ENCODE results near the gene DSCAML1. TPM values are rescaled to one million over a fixed set of nuclear protein-coding genes. Genes with fewer than 3 reads are reported as not detected.
"Not testable (repeated sequence)": the region's sequence is repeated elsewhere in the genome, so short reads cannot be mapped to it uniquely, and the experiment has no call there.

DSCAML1 gene
- total RNA-seq, 2 experiments from 2014 or later = 1.4 to 3.1 TPM

DNA sequence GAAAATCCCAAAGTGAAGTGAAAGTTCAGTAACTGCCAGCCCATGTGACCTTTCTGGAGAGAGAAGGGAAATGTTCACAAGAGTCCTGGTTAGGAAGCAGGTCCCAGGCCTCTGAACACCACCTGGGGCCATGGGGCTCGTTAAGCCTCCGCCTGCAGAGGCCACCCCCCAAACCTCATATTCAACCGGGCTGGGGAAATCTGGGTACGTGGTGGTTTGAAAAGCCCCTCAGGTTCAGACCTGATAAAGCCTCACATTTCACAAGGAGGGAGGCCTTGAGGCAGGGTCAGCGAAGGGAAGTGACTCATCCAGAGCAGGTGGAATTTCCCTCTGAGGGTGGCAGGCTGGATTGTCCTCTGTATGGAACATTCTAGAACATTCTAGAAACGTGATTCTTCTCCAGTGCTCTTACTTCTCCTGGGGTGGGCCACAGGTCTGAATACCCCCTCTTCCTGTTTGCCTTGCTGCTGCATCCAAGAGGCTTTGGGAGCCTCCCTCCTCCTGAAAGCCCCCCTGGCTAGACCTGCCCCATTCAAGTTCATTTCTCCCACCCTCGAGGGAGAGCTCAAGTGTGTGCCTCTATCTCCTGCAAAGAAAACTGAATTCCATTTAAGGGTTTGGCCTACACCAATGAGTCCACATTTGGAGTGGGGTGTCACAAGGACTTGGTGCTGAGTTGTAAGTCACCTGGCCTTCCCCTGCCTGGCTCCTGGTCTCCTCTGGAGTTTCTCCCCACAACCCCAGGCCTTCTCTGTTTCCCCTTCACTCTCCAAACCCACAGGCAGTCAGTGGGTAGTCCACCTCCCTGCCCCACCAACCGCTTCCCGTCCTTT, 21.2 kb upstream of the DSCAML1 start:
- Mint-ChIP-seq H3K36me3 (no peaks in the 10 kb centered on the region), H3K9me3 (no peaks in the 10 kb centered on the region), H3K27ac (peak overlapping the region; percentile 98), H3K4me3 (peak overlapping the region; percentile 79), H3K27me3 (no peaks in the 10 kb centered on the region), H3K4me1 (peaks cover 58% of the 10 kb centered on the region)
- peak; percentile 2 for ATAC-seq (ENCODE audit: low read depth)
- POLR2A ChIA-PET = interaction anchor here (1.0 to 2.9 kb wide), 6 partner anchors 9 to 184 kb away, joined by 5 to 29 read pairs (median 6); no protein-coding TSS in a partner anchor
- peak; percentile 58 for DNase-seq

DNA sequence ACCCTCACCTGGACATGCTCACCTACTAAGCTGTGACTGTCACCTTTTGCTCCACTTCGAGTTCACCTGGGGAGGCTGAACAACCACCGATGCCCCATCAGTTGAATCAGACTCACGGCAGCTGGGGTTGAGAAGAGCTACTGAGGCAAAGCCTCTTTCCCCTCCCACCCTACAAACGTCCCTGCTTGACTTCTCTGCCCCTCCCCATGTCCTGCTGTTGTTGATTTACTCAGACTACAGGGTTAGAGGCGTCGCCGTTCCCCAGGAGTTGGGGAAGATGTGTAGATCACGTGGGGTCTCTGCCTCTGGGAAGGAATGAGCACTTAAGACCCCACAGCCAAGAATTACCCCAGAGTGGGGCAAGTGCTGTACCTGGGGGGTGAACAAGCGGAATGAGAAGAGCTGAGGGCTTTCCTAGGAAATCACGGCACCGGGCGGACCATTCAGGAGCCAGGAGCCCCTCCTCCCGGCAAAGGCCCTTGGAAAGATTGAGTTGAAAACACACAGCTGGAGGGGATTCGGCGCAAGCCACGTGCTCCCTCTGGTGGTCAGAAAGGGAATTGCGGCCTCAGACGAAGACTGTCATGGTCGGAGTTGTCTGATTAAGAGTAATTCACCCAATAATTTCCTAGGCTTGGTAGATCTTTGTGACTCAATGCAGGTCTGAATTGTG, 20.5 kb upstream of the DSCAML1 start:
- no peaks in the 10 kb centered on the region for H3K9me3 Mint-ChIP-seq
- ATAC-seq (ENCODE audit: low read depth) = peak; percentile 27
- no peaks in the 10 kb centered on the region for H3K27me3 Mint-ChIP-seq
- H3K27ac Mint-ChIP-seq = peak overlapping the region; percentile 98
- POLR2A ChIA-PET = interaction anchor here (0.8 to 2.9 kb wide), 7 partner anchors 8 to 184 kb away, joined by 3 to 29 read pairs (median 5); no protein-coding TSS in a partner anchor
- H3K36me3 Mint-ChIP-seq = no peaks in the 10 kb centered on the region
- peaks cover 57% of the 10 kb centered on the region for H3K4me1 Mint-ChIP-seq
- peak; percentile 88 for DNase-seq
- H3K4me3 Mint-ChIP-seq = peak overlapping the region; percentile 79

DNA sequence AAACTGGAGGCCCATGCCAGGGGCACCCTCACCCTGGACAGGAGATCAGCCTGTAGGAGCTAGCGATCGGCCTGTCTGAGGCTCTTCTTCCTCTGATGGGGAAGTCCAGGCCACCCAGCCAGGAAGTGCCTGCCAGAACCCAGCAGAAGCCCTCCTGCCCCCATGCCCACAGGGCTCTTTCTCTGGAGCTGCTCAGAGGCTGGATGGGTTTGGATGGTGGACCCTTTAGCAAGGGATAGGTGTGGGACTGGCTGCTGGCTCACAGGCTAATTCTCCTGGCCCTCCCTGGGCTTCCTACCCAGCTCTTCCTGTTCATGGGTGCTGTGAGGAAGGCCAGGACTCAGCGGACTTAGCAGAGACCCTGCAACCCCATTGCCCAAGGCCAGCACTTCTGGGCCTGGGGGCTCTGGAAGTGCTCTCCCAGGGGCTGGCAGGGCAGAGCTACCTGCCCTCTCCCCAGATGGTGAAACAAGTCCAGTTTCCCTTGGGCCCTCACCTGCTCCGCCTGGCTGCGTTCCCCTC, 19.9 kb upstream of the DSCAML1 start:
- POLR2A ChIA-PET = interaction anchor here (0.8 to 2.9 kb wide), 6 partner anchors 8 to 185 kb away, joined by 3 to 29 read pairs (median 6); no protein-coding TSS in a partner anchor
- Mint-ChIP-seq H3K4me3 (peak overlapping the region; percentile 79), H3K9me3 (no peaks in the 10 kb centered on the region), H3K36me3 (no peaks in the 10 kb centered on the region), H3K27me3 (no peaks in the 10 kb centered on the region), H3K4me1 (peaks cover 53% of the 10 kb centered on the region), H3K27ac (peak overlapping the region; percentile 98)
- no peak for DNase-seq
- no peak for ATAC-seq (ENCODE audit: low read depth)

DNA sequence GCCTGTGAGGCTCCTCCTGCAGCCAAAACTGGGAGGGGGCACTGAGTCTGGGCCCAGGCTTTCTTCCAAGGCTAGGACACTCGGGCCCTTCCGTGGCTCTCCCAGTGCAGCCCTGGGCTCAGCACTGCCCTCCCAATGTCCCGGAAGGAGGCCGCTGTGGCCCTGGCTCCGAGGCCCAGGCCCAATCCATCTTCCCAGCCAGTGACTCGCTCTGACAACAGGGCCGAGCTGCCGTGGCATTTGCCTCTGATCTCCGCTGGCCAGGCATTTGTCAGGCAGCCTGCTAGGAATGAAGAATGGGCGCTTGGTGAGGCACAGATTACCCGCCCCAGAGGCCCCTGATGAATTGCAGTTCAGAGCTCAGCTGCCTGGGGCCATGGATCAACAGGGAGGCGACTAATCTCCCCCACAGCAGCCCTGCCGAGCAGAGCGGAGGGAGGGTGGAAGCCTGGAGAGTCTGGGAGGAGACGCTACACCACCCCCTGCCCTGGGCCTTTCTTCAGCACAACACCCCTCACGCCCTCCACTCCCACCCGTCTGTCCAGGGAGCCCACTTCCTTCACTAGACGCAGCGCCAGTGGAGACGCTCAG, 19.2 kb upstream of the DSCAML1 start:
- Mint-ChIP-seq H3K27ac (peak overlapping the region; percentile 98), H3K4me1 (peaks cover 50% of the 10 kb centered on the region), H3K36me3 (no peaks in the 10 kb centered on the region), H3K9me3 (no peaks in the 10 kb centered on the region), H3K4me3 (peak overlapping the region; percentile 84), H3K27me3 (no peaks in the 10 kb centered on the region)
- no peak for ATAC-seq (ENCODE audit: low read depth)
- DNase-seq = no peak
- POLR2A ChIA-PET = interaction anchor here (0.7 to 2.9 kb wide), 10 partner anchors 8 to 355 kb away, joined by 3 to 29 read pairs (median 5); partner anchors contain the start of gene FXYD2

DNA sequence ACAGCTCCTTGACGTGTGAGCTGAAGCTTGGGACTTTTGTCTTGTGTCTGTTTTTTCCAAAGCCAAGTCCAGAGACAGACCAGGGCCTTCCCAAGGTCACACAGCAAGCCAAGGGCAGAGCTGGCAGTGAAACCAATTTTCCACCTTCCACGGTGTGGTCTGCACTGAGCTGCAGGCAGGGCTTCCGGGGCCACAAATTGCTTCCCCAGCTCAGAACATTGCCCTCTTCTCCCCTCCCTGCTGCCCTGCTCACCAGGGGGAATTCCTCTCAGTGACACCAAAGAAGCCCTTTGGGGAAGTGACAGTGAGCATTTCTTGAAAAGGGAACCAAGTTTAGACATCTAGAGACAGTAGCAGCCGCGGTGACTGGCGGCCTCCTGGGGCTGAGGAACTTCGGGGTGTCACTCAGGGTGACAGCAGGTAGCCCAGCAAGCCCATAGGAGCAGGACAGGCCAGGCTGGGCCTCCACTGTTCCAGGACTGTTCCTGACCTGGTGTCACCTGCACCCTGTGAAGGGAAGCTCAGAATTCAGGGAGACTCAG, 18.3 kb upstream of the DSCAML1 start:
- ATAC-seq (ENCODE audit: low read depth) (peak; percentile 73), DNase-seq (peak; percentile 65)
- Mint-ChIP-seq H3K36me3 (no peaks in the 10 kb centered on the region), H3K4me3 (peak overlapping the region; percentile 84), H3K27ac (peak overlapping the region; percentile 98), H3K4me1 (peaks cover 50% of the 10 kb centered on the region), H3K27me3 (no peaks in the 10 kb centered on the region), H3K9me3 (no peaks in the 10 kb centered on the region)
- POLR2A ChIA-PET = interaction anchor here (0.7 to 2.7 kb wide), 11 partner anchors 9 to 356 kb away, joined by 3 to 10 read pairs (median 4); partner anchors contain the start of gene FXYD2

DNA sequence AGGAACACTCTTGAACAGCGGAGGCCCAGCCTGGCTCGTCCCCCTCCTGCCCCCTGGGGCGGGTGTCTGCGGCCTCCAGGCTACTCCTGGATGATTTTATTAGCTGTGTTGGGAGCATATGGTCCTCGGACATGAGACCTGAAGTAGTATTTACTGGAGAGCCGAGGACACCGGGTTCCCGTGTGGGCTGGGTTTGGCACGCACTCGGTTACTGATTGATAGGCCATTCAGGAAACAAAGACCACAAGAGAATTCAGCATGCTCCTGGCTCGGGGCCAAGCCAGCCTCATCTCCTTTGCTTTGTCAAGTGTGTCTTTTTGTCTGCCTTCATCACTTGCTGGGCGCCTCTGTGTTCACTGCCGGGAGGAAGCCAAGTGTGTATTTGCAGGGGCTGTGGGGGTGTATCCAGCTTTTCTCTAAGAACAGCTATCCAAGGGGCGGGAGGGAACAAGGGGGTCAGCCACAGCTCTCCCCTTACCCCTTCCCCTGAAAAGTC, 17.8 kb upstream of the DSCAML1 start:
- no peaks in the 10 kb centered on the region for H3K36me3 Mint-ChIP-seq
- H3K4me1 Mint-ChIP-seq = peaks cover 50% of the 10 kb centered on the region
- H3K9me3 Mint-ChIP-seq = no peaks in the 10 kb centered on the region
- ATAC-seq (ENCODE audit: low read depth) (peak; percentile 63), DNase-seq (peak; percentile 85)
- peak overlapping the region; percentile 98 for H3K27ac Mint-ChIP-seq
- H3K27me3 Mint-ChIP-seq = no peaks in the 10 kb centered on the region
- H3K4me3 Mint-ChIP-seq = peak overlapping the region; percentile 84
- POLR2A ChIA-PET = interaction anchor here (0.7 to 2.7 kb wide), 8 partner anchors 10 to 238 kb away, joined by 3 to 10 read pairs (median 6); partner anchors contain the start of gene FXYD2

DNA sequence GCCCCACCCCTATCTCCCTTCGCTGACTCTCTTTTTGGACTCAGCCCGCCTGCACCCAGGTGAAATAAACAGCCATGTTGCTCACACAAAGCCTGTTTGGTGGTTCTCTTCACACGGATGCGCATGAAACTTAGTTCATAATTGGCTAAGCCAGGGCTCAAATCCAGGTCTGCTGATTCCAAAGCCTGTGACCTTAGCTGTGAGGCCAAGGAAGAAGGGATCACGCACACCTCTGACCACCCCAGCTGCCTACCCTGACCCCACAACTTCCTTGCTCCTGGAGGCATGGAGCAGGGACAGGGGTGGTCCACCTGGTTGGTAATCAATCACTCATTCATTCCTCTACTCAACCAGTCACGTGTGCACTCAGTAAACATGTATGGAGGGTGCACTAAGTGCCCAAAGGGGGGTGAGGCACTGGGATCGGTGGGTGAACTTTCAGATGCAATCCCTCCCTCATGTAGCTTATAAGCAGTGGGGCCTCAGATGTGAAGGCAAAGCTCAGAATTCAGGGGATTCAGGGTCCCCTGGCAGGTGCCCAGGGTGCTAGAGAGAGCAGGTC, 17.3 kb upstream of the DSCAML1 start:
- no peak for DNase-seq
- POLR2A ChIA-PET = interaction anchor here (0.6 to 2.7 kb wide), 5 partner anchors 14 to 187 kb away, joined by 3 to 10 read pairs (median 3); no protein-coding TSS in a partner anchor
- H3K27ac Mint-ChIP-seq = peak overlapping the region; percentile 98
- H3K9me3 Mint-ChIP-seq = no peaks in the 10 kb centered on the region
- peak overlapping the region; percentile 84 for H3K4me3 Mint-ChIP-seq
- H3K36me3 Mint-ChIP-seq = no peaks in the 10 kb centered on the region
- peaks cover 54% of the 10 kb centered on the region for H3K4me1 Mint-ChIP-seq
- no peak for ATAC-seq (ENCODE audit: low read depth)
- H3K27me3 Mint-ChIP-seq = no peaks in the 10 kb centered on the region

DNA sequence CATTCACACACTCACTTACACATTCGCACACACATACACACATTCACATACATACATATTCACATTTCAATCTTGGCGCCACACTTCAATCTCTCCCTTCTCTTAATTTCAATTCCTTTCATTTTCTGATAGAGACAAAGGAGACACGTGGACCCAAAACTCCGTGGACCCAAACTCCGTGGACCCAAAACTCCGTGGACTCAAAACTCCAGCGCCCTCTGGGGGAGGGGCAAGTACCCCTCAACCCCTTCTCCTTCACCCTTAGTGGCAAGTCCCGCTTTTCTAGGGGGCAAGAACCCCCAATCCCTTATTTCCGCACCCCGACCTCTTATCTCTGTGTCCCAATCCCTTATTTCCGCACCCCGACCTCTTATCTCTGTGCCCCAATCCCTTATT, 13.0 kb upstream of the DSCAML1 start:
- ATAC-seq (ENCODE audit: low read depth); DNase-seq; H3K27me3 Mint-ChIP-seq; H3K36me3 Mint-ChIP-seq; H3K9me3 Mint-ChIP-seq: not testable (repeated sequence)
- Mint-ChIP-seq H3K4me1 (peaks cover 33% of the 10 kb centered on the region), H3K4me3 (peak overlapping the region; percentile 2), H3K27ac (peak overlapping the region; percentile 42)
- POLR2A ChIA-PET = interaction anchor here (1.2 kb wide), 1 partner anchor 13 kb away, joined by 4 read pairs; no protein-coding TSS in a partner anchor

DNA sequence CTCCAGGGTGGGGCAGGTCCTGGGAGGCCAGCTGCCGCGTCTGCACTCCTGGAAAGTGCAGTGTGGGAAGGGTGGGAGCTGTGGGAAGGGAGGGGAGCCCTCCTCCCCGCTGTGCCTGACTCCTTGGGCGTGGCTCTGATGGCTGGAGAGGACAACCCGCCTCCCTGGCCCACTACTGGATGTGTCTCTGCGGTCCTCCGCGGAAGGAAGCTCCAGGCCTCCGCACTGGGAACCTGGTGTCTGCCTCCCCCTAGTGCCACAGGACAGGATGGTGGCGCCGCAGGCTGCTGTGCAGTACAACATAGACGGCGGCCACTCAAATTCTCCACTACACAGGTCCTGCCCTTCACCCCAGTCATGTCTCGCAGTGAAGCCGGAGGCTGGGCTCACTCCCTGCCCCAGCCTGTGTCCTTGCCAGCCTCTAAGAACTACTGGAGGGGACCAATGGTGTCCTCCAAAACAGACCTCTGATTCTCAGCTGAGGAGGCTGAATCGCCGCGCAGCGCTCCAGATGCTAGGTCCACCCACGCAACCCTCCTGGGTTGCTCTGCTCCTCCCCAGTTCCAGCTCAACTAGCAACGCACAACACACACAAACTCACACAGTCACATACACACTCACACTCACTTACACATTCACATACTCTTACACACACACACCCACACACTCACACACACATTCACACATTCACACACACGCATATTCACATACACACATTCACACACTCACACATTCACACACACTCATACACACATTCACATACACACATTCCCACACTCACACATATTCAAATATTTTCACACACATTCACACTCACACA, 12.4 kb upstream of the DSCAML1 start:
- peak; percentile 92 for ATAC-seq (ENCODE audit: low read depth)
- H3K27ac Mint-ChIP-seq = peak overlapping the region; percentile 42
- POLR2A ChIA-PET = interaction anchor here (1.0 to 1.4 kb wide), 3 partner anchors 8 to 244 kb away, joined by 4 to 6 read pairs (median 6); no protein-coding TSS in a partner anchor
- peak overlapping the region; percentile 2 for H3K4me3 Mint-ChIP-seq
- no peaks in the 10 kb centered on the region for H3K9me3 Mint-ChIP-seq
- no peaks in the 10 kb centered on the region for H3K27me3 Mint-ChIP-seq
- H3K36me3 Mint-ChIP-seq = no peaks in the 10 kb centered on the region
- H3K4me1 Mint-ChIP-seq = peaks cover 26% of the 10 kb centered on the region
- peak; percentile 69 for DNase-seq

DNA sequence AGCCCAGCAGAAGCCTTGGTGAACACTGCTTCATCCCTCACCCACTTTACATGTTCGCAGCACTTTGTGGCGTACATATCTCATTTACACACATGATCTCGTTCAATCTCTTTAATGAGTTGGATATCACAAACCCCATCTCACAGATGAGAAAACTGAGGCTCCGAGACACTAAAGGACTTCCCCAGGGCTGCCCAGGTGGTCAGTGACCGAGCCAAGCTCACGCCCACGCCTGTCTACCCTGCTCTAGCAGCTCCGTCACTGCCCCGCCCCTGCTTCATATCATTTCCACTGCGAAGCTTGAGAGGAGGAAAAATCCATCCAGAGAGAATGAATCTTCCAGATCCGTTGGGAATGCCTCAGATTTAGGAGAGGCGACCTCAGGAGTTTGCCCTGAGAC, 11.8 kb upstream of the DSCAML1 start:
- no peaks in the 10 kb centered on the region for H3K9me3 Mint-ChIP-seq
- ATAC-seq (ENCODE audit: low read depth) (no peak), DNase-seq (no peak)
- no peak overlapping the region for H3K27ac Mint-ChIP-seq
- H3K4me1 Mint-ChIP-seq = peaks cover 22% of the 10 kb centered on the region
- H3K36me3 Mint-ChIP-seq = no peaks in the 10 kb centered on the region
- H3K4me3 Mint-ChIP-seq = no peak overlapping the region
- POLR2A ChIA-PET = interaction anchor here (1.0 to 1.4 kb wide), 3 partner anchors 9 to 244 kb away, joined by 4 to 6 read pairs (median 6); no protein-coding TSS in a partner anchor
- no peaks in the 10 kb centered on the region for H3K27me3 Mint-ChIP-seq

DNA sequence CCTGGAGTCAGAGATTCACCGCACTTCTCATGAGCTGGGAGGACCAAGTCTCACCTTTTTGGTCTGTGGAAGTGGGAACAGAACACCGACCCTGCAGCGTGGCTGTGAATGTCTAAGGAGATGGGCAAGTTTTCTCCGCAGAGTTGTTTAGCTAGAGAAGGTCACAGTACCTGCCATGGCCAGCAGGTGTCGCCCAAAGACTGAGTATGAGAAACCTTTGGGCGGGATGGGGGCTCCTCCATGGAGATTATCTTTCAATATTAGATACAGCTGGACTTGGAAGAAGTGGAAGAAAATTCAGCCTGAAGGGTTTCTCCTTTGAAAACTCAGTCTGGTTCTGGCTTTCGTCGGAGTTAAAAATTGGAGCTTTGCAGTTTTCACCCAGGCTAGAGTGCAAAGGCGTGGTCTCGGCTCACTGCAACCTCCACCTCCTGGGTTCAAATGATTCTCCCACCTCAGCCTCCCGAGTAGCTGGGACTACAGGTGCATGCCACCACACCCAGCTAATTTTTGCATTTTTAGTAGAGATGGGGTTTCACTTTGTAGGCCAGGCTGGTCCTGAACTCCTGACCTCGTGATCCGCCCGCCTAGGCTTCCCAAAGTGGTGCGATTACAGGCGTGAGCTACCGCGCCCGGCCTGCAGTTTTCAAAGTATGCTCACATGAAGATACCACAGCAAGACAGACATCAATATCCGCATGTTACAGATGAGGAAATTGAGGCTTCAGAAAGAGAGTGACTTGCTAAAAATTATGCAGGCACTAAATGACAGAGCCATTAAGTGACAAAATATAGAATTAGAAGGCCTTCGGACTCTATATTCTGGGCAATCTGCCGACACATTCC, 10.7 kb upstream of the DSCAML1 start:
- H3K27me3 Mint-ChIP-seq = no peaks in the 10 kb centered on the region
- POLR2A ChIA-PET = interaction anchor here (0.8 to 2.6 kb wide), 4 partner anchors 10 to 140 kb away, joined by 3 to 29 read pairs (median 4); no protein-coding TSS in a partner anchor
- no peak overlapping the region for H3K27ac Mint-ChIP-seq
- H3K4me1 Mint-ChIP-seq = peaks cover 15% of the 10 kb centered on the region
- DNase-seq (peak; percentile 83), ATAC-seq (ENCODE audit: low read depth) (peak; percentile 46)
- H3K36me3 Mint-ChIP-seq = no peaks in the 10 kb centered on the region
- no peak overlapping the region for H3K4me3 Mint-ChIP-seq
- H3K9me3 Mint-ChIP-seq = no peaks in the 10 kb centered on the region

All from activated naive CD8-positive, alpha-beta T cell treated with anti-CD3 and anti-CD28 coated beads, Interleukin-2, amount 10 ng/mL, durations not matched to agents 7 days and 5 days (primary cell).